Cerebellar nuclear complex (tissue), 1 donor: ENCODE data around the gene ITPR3.

Experiments used
- DNase-seq, 2 experiments: peaks; one replicate each; lab custom pipeline; 2025; lab: John Stamatoyannopoulos, UW

ITPR3 gene

GRCh38 chr6:33638556-33638955, 17.4 kb downstream of the ITPR3 start:
- no peak for DNase-seq

- no peak for DNase-seq
These were observed 18.4 kb downstream of the ITPR3 start for GRCh38 chr6:33639559-33639958.

- DNase-seq = no peak
These were observed 19.2 kb downstream of the ITPR3 start for GRCh38 chr6:33640361-33640760.

- no peak for DNase-seq
These were observed 20.0 kb downstream of the ITPR3 start for GRCh38 chr6:33641144-33641543.

- no peak for DNase-seq
These were observed 20.5 kb downstream of the ITPR3 start for GRCh38 chr6:33641602-33642001.

GRCh38 chr6:33642897-33643296, 21.8 kb downstream of the ITPR3 start:
- no peak for DNase-seq

GRCh38 chr6:33651403-33651802, 30.3 kb downstream of the ITPR3 start:
- no peak for DNase-seq

GRCh38 chr6:33652002-33652401, 30.9 kb downstream of the ITPR3 start:
- no peak for DNase-seq

GRCh38 chr6:33654831-33655554, 33.9 kb downstream of the ITPR3 start:
- DNase-seq = no peak

GRCh38 chr6:33656844-33657243, 35.7 kb downstream of the ITPR3 start:
- no peak for DNase-seq

GRCh38 chr6:33658982-33659689, 38.0 kb downstream of the ITPR3 start:
- no peak for DNase-seq

GRCh38 chr6:33659986-33660385, 38.9 kb downstream of the ITPR3 start:
- DNase-seq = no peak

GRCh38 chr6:33661106-33661838, 40.1 kb downstream of the ITPR3 start:
- DNase-seq = no peak

GRCh38 chr6:33662318-33662717, 41.2 kb downstream of the ITPR3 start:
- no peak for DNase-seq

GRCh38 chr6:33663028-33663427, 41.9 kb downstream of the ITPR3 start:
- DNase-seq = no peak

GRCh38 chr6:33663727-33664449, 42.8 kb downstream of the ITPR3 start:
- DNase-seq = no peak

- no peak for DNase-seq
These were observed 43.5 kb downstream of the ITPR3 start for GRCh38 chr6:33664506-33665057.

GRCh38 chr6:33665957-33666356, 44.8 kb downstream of the ITPR3 start:
- no peak for DNase-seq

GRCh38 chr6:33667072-33667471, 46.0 kb downstream of the ITPR3 start:
- DNase-seq = no peak

GRCh38 chr6:33667776-33668175, 46.7 kb downstream of the ITPR3 start:
- no peak for DNase-seq

GRCh38 chr6:33668328-33668727, 47.2 kb downstream of the ITPR3 start:
- DNase-seq = no peak

GRCh38 chr6:33668914-33669313, 47.8 kb downstream of the ITPR3 start:
- no peak for DNase-seq
